ENCODE measurements around the gene KCNAB2.

GRCh38 chr1:6148497-6149241 lies 103.0 kb downstream of the KCNAB2 start:
- TF ChIP-seq EZH2 (IDR thresholded peaks at IDR 0.05; ENCODE audit: insufficient read depth, poor library complexity, severe bottlenecking) (no peak), EZH2phosphoT487 (IDR thresholded peaks at IDR 0.05; ENCODE audit: insufficient read depth, low read depth) (no peak)

All from GM23248 (cell line).